B cell (primary cell): ENCODE data around the gene ABCF3. TPM values are rescaled to one million over a fixed set of nuclear protein-coding genes. Genes with fewer than 3 reads are reported as not detected.
"Not testable (repeated sequence)": the region's sequence is repeated elsewhere in the genome, so short reads cannot be mapped to it uniquely, and the experiment has no call there.

Experiments used
- ATAC-seq: fragments of 200-7000 bp; cut with Tn5 transposase; one replicate; pipeline ENCODE4 v1.10.0; 2021; ENCODE audit warnings: low read depth, mild to moderate bottlenecking, moderate number of reproducible peaks, moderate library complexity
- CTCF ChIA-PET: fragments of 350-600 bp; sonication (Branson Sonifier 250); formaldehyde crosslinking; loops from one replicate; lab custom pipeline; 2021; ENCODE audit warnings: antibody characterized with exemption, inconsistent platforms; lab: Charles Lee
- POLR2A ChIA-PET: fragments of 350-600 bp; sonication (Branson Sonifier 250); formaldehyde crosslinking; loops from one replicate; lab custom pipeline; 2021; ENCODE audit warnings: antibody characterized with exemption; lab: Charles Lee
- DNase-seq: peaks from one replicate; pipeline ENCODE4 v3.0.0; 2013
- H2AFZ ChIP-seq: 2 replicates; pipeline ENCODE4 v1.6.1; 2012; ENCODE audit warnings: mild to moderate bottlenecking, low read depth, low read length; ENCODE audit not compliant: insufficient read depth, poor library complexity, severe bottlenecking
- H3K27ac ChIP-seq, 2 donors: 1 replicate in 1 of 2; 2 replicates in 1 of 2; pipeline ENCODE4 v1.5.1; 2012 to 2013; ENCODE audit warnings: low read length in 2 of 2, mild to moderate bottlenecking in 2 of 2, moderate library complexity in 1 of 2
- H3K27me3 ChIP-seq, 4 experiments: fragments of 200-600 bp in 1 of 4; sonication (generic) in 1 of 4; replicated peaks in 1 of 4; 1 replicate in 2 of 4; 2 replicates in 2 of 4; pipeline versions ENCODE4 v1.6.1 to v1.7.0; 2013 to 2016; ENCODE audit warnings: low read length in 3 of 4, mild to moderate bottlenecking in 2 of 4, mixed read lengths in 1 of 4, moderate library complexity in 1 of 4; ENCODE audit not compliant: insufficient read depth in 4 of 4, control insufficient read depth in 3 of 4; ENCODE audit errors: control extremely low read depth in 1 of 4
- H3K36me3 ChIP-seq, 2 experiments: replicated peaks in 1 of 2; 1 replicate in 1 of 2; 2 replicates in 1 of 2; pipeline versions ENCODE4 v1.6.1 to v1.7.1; 2013; ENCODE audit warnings: low read length in 1 of 2; ENCODE audit not compliant: insufficient read depth in 2 of 2, control insufficient read depth in 1 of 2; ENCODE audit errors: control extremely low read depth in 1 of 2, extremely low read depth in 1 of 2
- H3K4me1 ChIP-seq, 2 donors: fragments of 200-600 bp in 1 of 2; sonication (generic) in 1 of 2; 1 replicate in 1 of 2; 2 replicates in 1 of 2; pipeline versions ENCODE4 v1.5.1 to v1.6.1; 2013 to 2017; ENCODE audit warnings: low read length in 2 of 2; ENCODE audit not compliant: control insufficient read depth in 2 of 2, insufficient read depth in 2 of 2
- H3K4me2 ChIP-seq: replicated peaks from 2 replicates; pipeline ENCODE3; 2012; ENCODE audit warnings: mild to moderate bottlenecking, low read depth, low read length; ENCODE audit not compliant: poor library complexity, severe bottlenecking
- H3K4me3 ChIP-seq, 5 experiments: fragments of 200-600 bp in 1 of 5; sonication (generic) in 1 of 5; 1 replicate in 3 of 5; 2 replicates in 2 of 5; pipeline versions ENCODE4 v1.5.1 to v1.7.0; 2011 to 2016; ENCODE audit warnings: low read length in 4 of 5, mild to moderate bottlenecking in 4 of 5, low read depth in 2 of 5, control low read depth in 1 of 5, moderate library complexity in 1 of 5; ENCODE audit not compliant: insufficient read depth in 1 of 5; ENCODE audit errors: control extremely low read depth in 1 of 5, extremely low read depth in 1 of 5
- H3K79me2 ChIP-seq: fragments of 200-600 bp; sonication (generic); one replicate; pipeline ENCODE4 v1.6.0; 2016; ENCODE audit warnings: low read length; ENCODE audit not compliant: control insufficient read depth, insufficient read depth
- H3K9ac ChIP-seq: fragments of 200-600 bp; sonication (generic); 2 replicates; pipeline ENCODE4 v1.6.1; 2017; ENCODE audit warnings: mild to moderate bottlenecking, low read length, moderate library complexity
- H3K9me3 ChIP-seq, 3 donors: one replicate each; pipeline versions ENCODE4 v1.6.1 to v1.7.1; 2013; ENCODE audit warnings: low read length in 2 of 3; ENCODE audit not compliant: control insufficient read depth in 2 of 3, insufficient read depth in 1 of 3; ENCODE audit errors: control extremely low read depth in 1 of 3
- H4K20me1 ChIP-seq: 2 replicates; pipeline ENCODE4 v1.6.0; 2012; ENCODE audit warnings: mild to moderate bottlenecking, low read length; ENCODE audit not compliant: insufficient read depth, control insufficient read depth, poor library complexity, severe bottlenecking
- H3K27ac Mint-ChIP-seq: one replicate; pipeline ENCODE4 v1.8.0; 2021; ENCODE audit warnings: mixed read lengths
- H3K27me3 Mint-ChIP-seq: one replicate; pipeline ENCODE4 v1.8.0; 2021; ENCODE audit warnings: mixed read lengths
- H3K4me1 Mint-ChIP-seq: one replicate; pipeline ENCODE4 v1.8.0; 2021; ENCODE audit warnings: mixed read lengths
- H3K4me3 Mint-ChIP-seq: one replicate; pipeline ENCODE4 v1.8.0; 2021; ENCODE audit warnings: mixed read lengths
- H3K9me3 Mint-ChIP-seq: one replicate; pipeline ENCODE4 v1.8.0; 2022; ENCODE audit warnings: mixed read lengths; ENCODE audit not compliant: insufficient read depth
- EZH2 ChIP-seq: IDR thresholded peaks from 2 replicates; pipeline ENCODE4 v1.6.1; 2012; ENCODE audit warnings: borderline replicate concordance, low read depth, mild to moderate bottlenecking, moderate library complexity, low read length; ENCODE audit not compliant: insufficient read depth, poor library complexity, severe bottlenecking
- WGBS: methylation state at CpG from one replicate; pipeline ENCODE4 v1.1.5; 2013; ENCODE audit warnings: missing lambda C conversion rate; ENCODE audit not compliant: insufficient coverage; 5-methylcytosine and 5-hydroxymethylcytosine counted together
- intact Hi-C: fragments of 100-400 bp; cut with micrococcal nuclease; formaldehyde crosslinking; loops from one replicate; pipeline ENCODE4 v1.10.0; 2022
- polyA plus RNA-seq: library from polyadenylated mRNA; depleted of rRNA; stranded (reverse); fragments of >200 nt; gene quantifications from 2 replicates; pipeline ENCODE4 v1.2.3, GENCODE V29; 2012
- total RNA-seq, 2 donors: library from RNA; stranded (reverse); fragments of 120-200 nt in 1 of 2; gene quantifications; 1 replicate in 1 of 2; 2 replicates in 1 of 2; pipeline versions ENCODE4 v1.2.3 to v1.2.4, GENCODE V29; 2013 to 2022
- TF ChIP-seq, protein P1 (sequence below): fragments of 200-600 bp; IDR thresholded peaks from one replicate; pipeline ENCODE4 v1.8.0; 2022; ENCODE audit warnings: antibody characterized with exemption, mild to moderate bottlenecking

The ABCF3 gene
- total and polyA plus RNA-seq, 2 donors (not counting 1 experiment from before 2014, with no cell fraction given) = 74.0 to 115 TPM

DNA sequence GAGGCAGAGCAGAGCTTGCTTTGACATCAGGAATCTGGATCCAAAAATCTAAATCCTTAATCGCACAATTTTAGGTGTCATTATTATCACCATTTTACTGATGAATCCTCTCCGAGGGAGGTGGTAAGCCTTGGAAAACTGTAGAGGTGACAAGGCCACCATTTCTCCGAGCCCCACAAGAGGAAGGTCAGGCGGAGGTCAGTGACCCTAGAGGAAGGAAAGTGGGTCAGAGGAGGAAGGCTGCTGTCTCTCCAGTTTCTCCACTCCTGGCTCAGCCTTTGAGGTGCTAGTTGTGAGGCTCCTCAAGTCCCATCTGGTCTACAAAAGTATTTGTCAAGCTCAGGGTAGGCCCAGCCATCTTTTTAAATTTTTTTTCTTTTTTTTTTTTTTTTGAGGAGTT is 27.6 kb upstream of the ABCF3 start:
- no peak for ATAC-seq
- POLR2A ChIA-PET = no interaction called here
- Histone ChIP-seq H3K36me3 (peaks cover 0 to 7% of the 10 kb centered on the region in 2 experiments), H3K79me2 (peaks cover 73% of the 10 kb centered on the region), H2AFZ (no peak overlapping the region), H3K27me3 (no peaks in the 10 kb centered on the region), H3K4me1 (peaks cover 13 to 34% of the 10 kb centered on the region in 2 donors), H3K9me3 (no peaks in the 10 kb centered on the region), H3K4me2 (no peak overlapping the region), H3K27ac (no peak overlapping the region), H3K4me3 (no peak overlapping the region), H4K20me1 (peaks cover 57% of the 10 kb centered on the region), H3K9ac (no peak overlapping the region)
- Mint-ChIP-seq H3K9me3 (no peaks in the 10 kb centered on the region), H3K4me3 (no peak overlapping the region), H3K4me1 (peaks cover 41% of the 10 kb centered on the region), H3K27ac (no peak overlapping the region), H3K27me3 (no peaks in the 10 kb centered on the region)
- no CpG with 5 or more reads among the region's 4 CpGs for WGBS
- DNase-seq = no peak
- intact Hi-C loops = no loop called here
- TF ChIP-seq, protein P1, sequence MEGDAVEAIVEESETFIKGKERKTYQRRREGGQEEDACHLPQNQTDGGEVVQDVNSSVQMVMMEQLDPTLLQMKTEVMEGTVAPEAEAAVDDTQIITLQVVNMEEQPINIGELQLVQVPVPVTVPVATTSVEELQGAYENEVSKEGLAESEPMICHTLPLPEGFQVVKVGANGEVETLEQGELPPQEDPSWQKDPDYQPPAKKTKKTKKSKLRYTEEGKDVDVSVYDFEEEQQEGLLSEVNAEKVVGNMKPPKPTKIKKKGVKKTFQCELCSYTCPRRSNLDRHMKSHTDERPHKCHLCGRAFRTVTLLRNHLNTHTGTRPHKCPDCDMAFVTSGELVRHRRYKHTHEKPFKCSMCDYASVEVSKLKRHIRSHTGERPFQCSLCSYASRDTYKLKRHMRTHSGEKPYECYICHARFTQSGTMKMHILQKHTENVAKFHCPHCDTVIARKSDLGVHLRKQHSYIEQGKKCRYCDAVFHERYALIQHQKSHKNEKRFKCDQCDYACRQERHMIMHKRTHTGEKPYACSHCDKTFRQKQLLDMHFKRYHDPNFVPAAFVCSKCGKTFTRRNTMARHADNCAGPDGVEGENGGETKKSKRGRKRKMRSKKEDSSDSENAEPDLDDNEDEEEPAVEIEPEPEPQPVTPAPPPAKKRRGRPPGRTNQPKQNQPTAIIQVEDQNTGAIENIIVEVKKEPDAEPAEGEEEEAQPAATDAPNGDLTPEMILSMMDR = no peak
- no peak for TF ChIP-seq EZH2
- CTCF ChIA-PET = interaction anchor here (0.7 to 1.4 kb wide), 3 partner anchors 14 to 332 kb away, joined by 3 read pairs; partner anchors contain the start of gene AP2M1

DNA sequence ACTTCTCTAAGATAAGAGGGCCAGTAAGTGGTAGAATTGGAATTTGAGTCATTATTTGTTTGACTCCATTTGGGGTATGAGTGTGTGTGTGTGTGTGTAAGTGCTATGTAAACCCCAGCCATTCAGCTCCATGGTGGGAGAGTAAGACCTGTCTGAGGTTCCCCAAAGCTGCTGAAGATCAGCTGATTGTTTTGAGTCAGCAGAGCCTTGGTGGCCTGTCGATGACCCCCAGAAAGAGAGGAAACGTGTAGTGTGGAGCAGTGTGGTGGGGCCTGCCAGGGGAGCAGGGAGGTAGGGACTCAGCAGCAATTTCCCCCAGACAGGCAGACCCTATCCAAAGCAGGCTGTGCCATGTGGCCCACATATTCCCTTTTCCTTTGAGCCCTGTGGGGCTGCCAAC is 25.5 kb upstream of the ABCF3 start:
- H3K27me3 ChIP-seq = no peaks in the 10 kb centered on the region

DNA sequence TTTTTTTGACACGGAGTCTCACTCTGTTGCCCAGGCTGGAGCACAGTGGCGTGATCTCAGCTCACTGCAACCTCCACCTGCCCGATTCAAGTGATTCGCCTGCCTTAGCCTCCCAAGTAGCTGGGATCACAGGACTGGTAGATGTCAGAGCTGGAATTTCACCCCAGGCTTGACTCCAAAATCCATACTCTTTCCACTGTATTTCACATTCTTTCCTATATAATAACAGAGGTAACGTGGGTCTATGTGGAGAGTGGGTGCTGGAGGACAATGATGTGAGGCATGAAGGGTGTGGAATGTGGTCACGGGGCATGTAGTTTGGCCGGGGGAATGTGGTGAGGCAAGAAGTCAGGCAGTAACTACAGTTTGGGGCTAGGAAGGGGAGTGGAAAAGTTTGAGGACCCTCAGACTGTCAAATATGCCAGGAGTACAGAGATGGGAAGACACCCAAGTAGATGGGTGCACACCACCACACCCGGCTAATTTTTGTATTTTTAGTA is 23.4 kb upstream of the ABCF3 start:
- 100% methylated on average over 3 of the region's 8 CpGs for WGBS
- H3K4me3 Mint-ChIP-seq, H3K27ac ChIP-seq, H3K27ac Mint-ChIP-seq, H2AFZ ChIP-seq, H3K9me3 Mint-ChIP-seq, H3K4me3 ChIP-seq, H3K9ac ChIP-seq, DNase-seq, CTCF ChIA-PET, POLR2A ChIA-PET, intact Hi-C loops, H3K4me1 ChIP-seq, ATAC-seq, H3K9me3 ChIP-seq, H3K4me2 ChIP-seq, H3K27me3 ChIP-seq, H3K27me3 Mint-ChIP-seq: not testable (repeated sequence)
- H3K4me1 Mint-ChIP-seq = peaks cover 21% of the 10 kb centered on the region
- Histone ChIP-seq H3K36me3 (peaks cover 0 to 44% of the 10 kb centered on the region in 2 experiments), H3K79me2 (peaks cover 78% of the 10 kb centered on the region), H4K20me1 (peaks cover 54% of the 10 kb centered on the region)

More for the DNA sequence above, 25.5 kb upstream of the ABCF3 start:
- Histone ChIP-seq H3K36me3 (peaks cover 0 to 24% of the 10 kb centered on the region in 2 experiments), H3K9me3 (no peaks in the 10 kb centered on the region), H3K27ac (no peak overlapping the region), H4K20me1 (peaks cover 75% of the 10 kb centered on the region), H2AFZ (no peak overlapping the region), H3K4me1 (peaks cover 13 to 29% of the 10 kb centered on the region in 2 donors), H3K4me3 (no peak overlapping the region), H3K4me2 (no peak overlapping the region), H3K79me2 (peaks cover 92% of the 10 kb centered on the region), H3K9ac (no peak overlapping the region)
- Mint-ChIP-seq H3K9me3 (no peaks in the 10 kb centered on the region), H3K4me1 (peaks cover 39% of the 10 kb centered on the region), H3K27ac (no peak overlapping the region), H3K27me3 (no peaks in the 10 kb centered on the region), H3K4me3 (no peak overlapping the region)
- POLR2A ChIA-PET = no interaction called here
- CTCF ChIA-PET = interaction anchor here (0.8 kb wide), 1 partner anchor 31 kb away, joined by 3 read pairs; no protein-coding TSS in a partner anchor
- DNase-seq (no peak), ATAC-seq (no peak)
- no peak for TF ChIP-seq EZH2
- TF ChIP-seq, protein P1 = no peak
- 40% methylated on average over 2 of the region's 2 CpGs for WGBS
- intact Hi-C loops = no loop called here
